Stimulated activated naive B cell treated with anti-CD40 and anti-IgM and Interleukin-4, amounts not matched to agents 10 μg/mL and 1 μg/mL and 100 μg/mL, for 72 hours (primary cell): ENCODE measurements around the gene CMTM2.
A peak's percentile ranks its signal among the peaks of the same experiment; 100 is the strongest.

ENCODE experiments used
- ATAC-seq, 2 donors: fragments of 150-1000 bp; cut with Tn5 transposase; replicated peaks; 2 replicates each; pipeline ENCODE4 v1.10.0; 2021; ENCODE audit warnings: moderate library complexity in 1 of 2
- DNase-seq: peaks from one replicate; pipeline ENCODE4 v3.0.0; 2021
- H3K27ac Mint-ChIP-seq: one replicate; pipeline ENCODE4 v1.8.0; 2022; ENCODE audit warnings: mild to moderate bottlenecking, mixed read lengths
- H3K27me3 Mint-ChIP-seq, 2 donors: one replicate each; pipeline ENCODE4 v1.8.0; 2022; ENCODE audit warnings: mixed read lengths in 2 of 2
- H3K36me3 Mint-ChIP-seq, 2 donors: one replicate each; pipeline ENCODE4 v1.8.0; 2022; ENCODE audit warnings: mixed read lengths in 2 of 2, mild to moderate bottlenecking in 1 of 2
- H3K4me1 Mint-ChIP-seq, 2 donors: one replicate each; pipeline ENCODE4 v1.8.0; 2022; ENCODE audit warnings: mixed read lengths in 2 of 2, mild to moderate bottlenecking in 1 of 2
- H3K4me3 Mint-ChIP-seq, 2 donors: one replicate each; pipeline ENCODE4 v1.8.0; 2022; ENCODE audit warnings: mild to moderate bottlenecking in 2 of 2, mixed read lengths in 2 of 2, moderate library complexity in 1 of 2
- H3K9me3 Mint-ChIP-seq, 2 donors: one replicate each; pipeline ENCODE4 v1.8.0; 2022; ENCODE audit warnings: mixed read lengths in 2 of 2, mild to moderate bottlenecking in 1 of 2

Gene CMTM2

GRCh38 chr16:66548068-66548467 is 31.2 kb upstream of the CMTM2 start:
- no peak for ATAC-seq
- H3K4me1 Mint-ChIP-seq: peaks cover 56 to 79% of the 10 kb centered on the region in 2 donors
- H3K9me3 Mint-ChIP-seq: peaks cover 0 to 2% of the 10 kb centered on the region in 2 donors
- H3K4me3 Mint-ChIP-seq: no peak overlapping the region
- H3K27ac Mint-ChIP-seq: peak overlapping the region; percentile 43
- DNase-seq: no peak
- peaks cover 0 to 5% of the 10 kb centered on the region in 2 donors for H3K27me3 Mint-ChIP-seq
- H3K36me3 Mint-ChIP-seq: peaks cover 2 to 4% of the 10 kb centered on the region in 2 donors

- no peak for ATAC-seq
- Mint-ChIP-seq H3K4me1 (peaks cover 59 to 82% of the 10 kb centered on the region in 2 donors), H3K36me3 (peaks cover 4% of the 10 kb centered on the region in 2 donors)
Measured at GRCh38 chr16:66548868-66549267, 30.4 kb upstream of the CMTM2 start.

DNA sequence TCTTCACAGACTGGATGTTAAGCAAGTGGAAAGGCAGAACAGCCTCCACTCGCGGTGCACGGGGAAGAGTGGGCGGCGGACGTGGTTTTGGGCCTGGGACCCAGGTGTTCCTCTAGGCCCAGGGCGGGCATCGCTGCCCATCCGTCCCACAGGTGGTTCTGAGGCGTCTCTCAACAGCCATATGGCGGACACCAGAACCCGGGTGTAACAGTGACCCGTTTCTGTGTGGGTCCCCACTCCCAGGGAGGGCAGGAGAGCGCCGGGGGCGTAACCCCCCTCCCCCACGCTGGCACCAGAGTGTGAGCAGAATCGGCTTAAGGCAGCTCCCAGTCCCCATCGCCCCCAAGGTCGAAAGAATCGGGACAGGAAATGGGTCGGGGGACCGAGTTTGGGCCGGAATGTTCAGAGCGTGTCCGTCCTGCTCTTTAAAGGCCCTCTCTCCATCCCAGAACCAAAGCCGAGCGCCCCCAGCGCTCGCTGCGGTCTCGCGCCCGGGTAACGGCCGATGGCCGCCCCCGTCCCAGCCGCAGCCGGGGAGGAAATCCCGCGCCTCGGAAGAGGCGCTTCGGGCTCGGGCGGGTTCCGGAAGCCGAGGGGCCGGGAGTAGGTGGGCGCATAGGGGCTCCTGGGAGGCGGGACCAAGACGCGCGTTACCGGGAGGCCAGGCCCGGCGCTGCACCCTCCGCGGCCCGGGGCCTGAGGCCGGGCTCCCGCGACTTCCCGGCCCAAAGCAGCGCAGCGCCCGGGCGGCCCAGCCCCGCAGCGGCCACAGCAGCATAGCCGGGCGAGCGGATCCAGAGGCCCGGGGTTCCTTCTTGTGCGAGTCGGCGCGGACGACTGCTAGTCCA is 29.8 kb upstream of the CMTM2 start, which contains the start of gene TK2:
TSS of gene TK2 (minus strand) at position 839 of the 848 bp plus-strand sequence. CDS start at position 778, 61 bp downstream.
- ATAC-seq (peak; percentile 30 to 35), DNase-seq (peak; percentile 33)
- peak within 1 kb of the TSS; percentile 78 to 79 for H3K4me3 Mint-ChIP-seq
- peaks cover 0 to 2% of the 10 kb centered on the region in 2 donors for H3K9me3 Mint-ChIP-seq
- H3K36me3 Mint-ChIP-seq: peaks cover 4 to 7% of the 10 kb centered on the region in 2 donors
- H3K27ac Mint-ChIP-seq: peak within 1 kb of the TSS; percentile 88
- H3K27me3 Mint-ChIP-seq: peaks cover 0 to 5% of the 10 kb centered on the region in 2 donors
- H3K4me1 Mint-ChIP-seq: peaks cover 58 to 82% of the 10 kb centered on the region in 2 donors

More at GRCh38 chr16:66548868-66549267, 30.4 kb upstream of the CMTM2 start:
- peaks cover 0 to 2% of the 10 kb centered on the region in 2 donors for H3K9me3 Mint-ChIP-seq
- peak overlapping the region; percentile 77 to 79 for H3K4me3 Mint-ChIP-seq
- DNase-seq: no peak
- H3K27ac Mint-ChIP-seq: peak overlapping the region; percentile 88
- peaks cover 0 to 5% of the 10 kb centered on the region in 2 donors for H3K27me3 Mint-ChIP-seq

DNA sequence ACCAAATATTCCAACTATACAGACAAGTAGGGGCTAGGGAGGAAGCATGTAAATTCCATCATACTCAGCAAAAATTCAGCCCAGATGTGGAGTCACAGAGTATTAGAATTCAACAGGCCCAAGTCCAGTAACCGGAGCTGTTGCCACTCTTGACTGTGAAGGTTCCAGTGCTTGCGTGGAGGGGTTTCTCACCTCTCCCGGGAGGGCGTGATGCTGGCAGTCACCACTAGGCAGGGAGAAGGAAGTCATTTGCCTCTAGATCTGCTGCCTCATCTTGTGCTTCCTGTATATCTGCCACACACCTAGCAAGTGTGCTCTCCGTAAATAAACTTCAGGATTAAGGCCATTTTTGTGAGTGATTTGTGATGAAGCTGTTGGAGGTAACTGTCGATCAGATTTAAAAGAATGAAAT is 27.9 kb upstream of the CMTM2 start:
- Mint-ChIP-seq H3K27me3 (peaks cover 0 to 5% of the 10 kb centered on the region in 2 donors), H3K4me3 (peak overlapping the region; percentile 95 to 97), H3K4me1 (peaks cover 70 to 88% of the 10 kb centered on the region in 2 donors), H3K36me3 (peaks cover 10 to 23% of the 10 kb centered on the region in 2 donors), H3K9me3 (peaks cover 0 to 2% of the 10 kb centered on the region in 2 donors), H3K27ac (peak overlapping the region; percentile 97)
- peak; percentile 31 to 38 for ATAC-seq
- peak; percentile 43 for DNase-seq

- Mint-ChIP-seq H3K36me3 (peaks cover 10 to 23% of the 10 kb centered on the region in 2 donors), H3K4me1 (peaks cover 69 to 83% of the 10 kb centered on the region in 2 donors), H3K4me3 (peak overlapping the region; percentile 95 to 97), H3K27ac (peak overlapping the region; percentile 97), H3K27me3 (peaks cover 0 to 5% of the 10 kb centered on the region in 2 donors), H3K9me3 (peaks cover 0 to 2% of the 10 kb centered on the region in 2 donors)
- DNase-seq (no peak), ATAC-seq (peak; percentile 6 to 12)
Measured at GRCh38 chr16:66551788-66552285, 27.4 kb upstream of the CMTM2 start.

DNA sequence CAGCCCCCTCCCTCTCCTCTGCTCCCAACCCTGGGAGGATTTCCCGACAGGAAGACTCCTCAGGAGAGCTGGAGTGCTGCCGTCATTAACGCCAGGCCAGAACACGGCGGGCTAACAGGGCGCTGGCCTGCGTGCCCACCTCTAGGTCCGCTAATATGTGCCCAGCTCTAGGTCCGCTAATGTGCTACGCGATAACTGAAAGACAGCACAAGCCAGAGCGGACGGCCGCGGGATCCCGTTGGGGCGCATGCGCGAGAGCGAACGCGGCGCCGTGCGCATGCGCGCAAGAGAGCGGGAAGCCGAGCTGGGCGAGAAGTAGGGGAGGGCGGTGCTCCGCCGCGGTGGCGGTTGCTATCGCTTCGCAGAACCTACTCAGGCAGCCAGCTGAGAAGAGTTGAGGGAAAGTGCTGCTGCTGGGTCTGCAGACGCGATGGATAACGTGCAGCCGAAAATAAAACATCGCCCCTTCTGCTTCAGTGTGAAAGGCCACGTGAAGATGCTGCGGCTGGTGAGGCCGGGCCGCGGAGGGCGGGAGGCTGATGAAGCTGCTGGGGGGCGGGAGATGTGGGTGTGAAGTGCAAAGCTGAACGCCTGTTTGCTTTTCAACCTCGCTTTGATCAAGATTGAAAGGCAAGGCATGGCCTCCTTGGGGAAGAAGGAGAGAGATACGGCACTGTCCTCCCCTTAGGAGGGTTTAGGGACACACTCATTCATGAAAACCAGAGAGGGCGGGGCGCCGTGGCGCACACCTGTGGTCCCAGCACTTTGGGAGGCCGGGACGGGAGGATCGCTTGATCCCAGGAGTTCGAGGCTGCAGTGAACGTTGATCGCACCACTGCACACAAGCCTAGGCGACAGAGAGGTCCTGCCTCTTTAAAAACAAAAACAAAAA is 26.7 kb upstream of the CMTM2 start, which contains the start of gene CKLF:
TSS of gene CKLF (plus strand) at position 291 of the 892 bp plus-strand sequence. CDS start at position 431, 140 bp downstream.
- Mint-ChIP-seq H3K4me3 (peak within 1 kb of the TSS; percentile 95 to 97), H3K9me3 (peaks cover 0 to 2% of the 10 kb centered on the region in 2 donors), H3K4me1 (peaks cover 63 to 80% of the 10 kb centered on the region in 2 donors), H3K27ac (peak within 1 kb of the TSS; percentile 97), H3K27me3 (peaks cover 0 to 5% of the 10 kb centered on the region in 2 donors), H3K36me3 (peaks cover 12 to 26% of the 10 kb centered on the region in 2 donors)
- DNase-seq: peak; percentile 89
- ATAC-seq: peak; percentile 77 to 84

- no peak for ATAC-seq
- peaks cover 13 to 29% of the 10 kb centered on the region in 2 donors for H3K36me3 Mint-ChIP-seq
Measured at GRCh38 chr16:66553223-66553622, 26.0 kb upstream of the CMTM2 start.

GRCh38 chr16:66554021-66554420 is 25.2 kb upstream of the CMTM2 start:
- ATAC-seq (no peak), DNase-seq (no peak)
- H3K36me3 Mint-ChIP-seq: peaks cover 13 to 31% of the 10 kb centered on the region in 2 donors
- no peak overlapping the region for H3K27ac Mint-ChIP-seq
- peaks cover 0 to 5% of the 10 kb centered on the region in 2 donors for H3K27me3 Mint-ChIP-seq
- peaks cover 53 to 67% of the 10 kb centered on the region in 2 donors for H3K4me1 Mint-ChIP-seq
- no peak overlapping the region for H3K4me3 Mint-ChIP-seq
- H3K9me3 Mint-ChIP-seq: peaks cover 0 to 2% of the 10 kb centered on the region in 2 donors

More at GRCh38 chr16:66553223-66553622, 26.0 kb upstream of the CMTM2 start:
- peaks cover 0 to 5% of the 10 kb centered on the region in 2 donors for H3K27me3 Mint-ChIP-seq
- DNase-seq: no peak
- H3K4me3 Mint-ChIP-seq: peak overlapping the region; percentile 95 to 97
- H3K27ac Mint-ChIP-seq: no peak overlapping the region
- H3K9me3 Mint-ChIP-seq: peaks cover 0 to 2% of the 10 kb centered on the region in 2 donors
- peaks cover 59 to 75% of the 10 kb centered on the region in 2 donors for H3K4me1 Mint-ChIP-seq

DNA sequence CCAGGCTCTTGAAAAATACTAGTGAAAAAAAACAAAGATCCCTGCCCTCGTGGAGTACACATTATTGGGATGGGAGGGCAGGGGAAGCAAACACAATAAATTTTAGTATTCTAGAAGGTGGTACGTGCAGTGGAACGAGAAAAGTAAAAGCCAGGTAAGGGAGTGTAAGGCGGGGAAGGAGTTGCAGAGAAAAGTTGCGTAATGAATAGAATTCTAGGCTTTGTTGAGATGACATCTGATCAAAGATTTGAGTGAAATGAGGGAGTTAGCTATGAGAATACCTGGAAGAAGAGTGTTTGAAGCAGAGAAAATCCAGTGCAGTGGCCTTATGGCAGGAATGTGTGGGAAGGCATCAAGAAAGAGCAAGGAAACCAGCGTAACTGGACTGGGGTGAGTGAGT is 24.8 kb upstream of the CMTM2 start:
- ATAC-seq: no peak
- peaks cover 13 to 32% of the 10 kb centered on the region in 2 donors for H3K36me3 Mint-ChIP-seq
- peaks cover 0 to 5% of the 10 kb centered on the region in 2 donors for H3K27me3 Mint-ChIP-seq

GRCh38 chr16:66560107-66560506 is 19.2 kb upstream of the CMTM2 start:
- Mint-ChIP-seq H3K27ac (no peak overlapping the region), H3K27me3 (no peaks in the 10 kb centered on the region), H3K36me3 (peaks cover 20 to 41% of the 10 kb centered on the region in 2 donors), H3K4me3 (no peak overlapping the region), H3K9me3 (no peaks in the 10 kb centered on the region), H3K4me1 (peaks cover 34 to 35% of the 10 kb centered on the region in 2 donors)
- ATAC-seq (no peak), DNase-seq (no peak)

More for the DNA sequence above, 24.8 kb upstream of the CMTM2 start:
- H3K27ac Mint-ChIP-seq: no peak overlapping the region
- H3K4me3 Mint-ChIP-seq: no peak overlapping the region
- peaks cover 49 to 63% of the 10 kb centered on the region in 2 donors for H3K4me1 Mint-ChIP-seq
- DNase-seq: no peak
- H3K9me3 Mint-ChIP-seq: peaks cover 0 to 2% of the 10 kb centered on the region in 2 donors

GRCh38 chr16:66561381-66562080 is 17.7 kb upstream of the CMTM2 start:
- no peak for ATAC-seq
- no peak overlapping the region for H3K4me3 Mint-ChIP-seq
- peaks cover 21 to 36% of the 10 kb centered on the region in 2 donors for H3K36me3 Mint-ChIP-seq
- H3K4me1 Mint-ChIP-seq: peaks cover 21 to 22% of the 10 kb centered on the region in 2 donors
- no peak overlapping the region for H3K27ac Mint-ChIP-seq
- DNase-seq: no peak
- no peaks in the 10 kb centered on the region for H3K27me3 Mint-ChIP-seq
- H3K9me3 Mint-ChIP-seq: no peaks in the 10 kb centered on the region

GRCh38 chr16:66562409-66562808 is 16.9 kb upstream of the CMTM2 start:
- no peak for DNase-seq
- no peak for ATAC-seq
- no peak overlapping the region for H3K27ac Mint-ChIP-seq
- no peak overlapping the region for H3K4me3 Mint-ChIP-seq
- H3K9me3 Mint-ChIP-seq: no peaks in the 10 kb centered on the region
- no peaks in the 10 kb centered on the region for H3K27me3 Mint-ChIP-seq
- peaks cover 28 to 43% of the 10 kb centered on the region in 2 donors for H3K36me3 Mint-ChIP-seq
- H3K4me1 Mint-ChIP-seq: peaks cover 18 to 22% of the 10 kb centered on the region in 2 donors

DNA sequence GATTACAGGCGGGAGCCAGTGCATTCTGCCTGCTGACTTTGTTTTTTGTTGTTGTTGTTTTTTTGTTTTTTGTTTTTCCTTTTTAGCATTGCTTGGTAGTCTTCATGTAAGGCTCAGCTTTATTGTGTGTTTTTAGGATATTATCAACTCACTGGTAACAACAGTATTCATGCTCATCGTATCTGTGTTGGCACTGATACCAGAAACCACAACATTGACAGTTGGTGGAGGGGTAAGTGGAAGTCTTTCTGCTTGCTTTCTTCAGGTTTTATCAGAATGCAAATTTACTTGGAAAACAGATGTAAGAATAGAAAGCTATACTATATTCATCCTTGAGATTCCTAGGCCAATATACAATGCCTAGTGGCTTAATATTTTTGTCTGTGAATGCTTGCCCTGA is 16.3 kb upstream of the CMTM2 start:
- H3K36me3 Mint-ChIP-seq: peaks cover 27 to 45% of the 10 kb centered on the region in 2 donors
- H3K27ac Mint-ChIP-seq: no peak overlapping the region
- peaks cover 15 to 19% of the 10 kb centered on the region in 2 donors for H3K4me1 Mint-ChIP-seq
- H3K27me3 Mint-ChIP-seq: no peaks in the 10 kb centered on the region
- ATAC-seq: no peak
- no peak for DNase-seq
- H3K4me3 Mint-ChIP-seq: no peak overlapping the region
- no peaks in the 10 kb centered on the region for H3K9me3 Mint-ChIP-seq
